HG03097 (cell line): ENCODE measurements around the gene PIK3R5.

Source experiments
- ATAC-seq: cut with Tn5 transposase; IDR thresholded peaks from one replicate; pipeline ENCODE4 v1.9.1; 2021; ENCODE audit not compliant: unreplicated experiment, low FRiP score

The PIK3R5 gene, protein sequence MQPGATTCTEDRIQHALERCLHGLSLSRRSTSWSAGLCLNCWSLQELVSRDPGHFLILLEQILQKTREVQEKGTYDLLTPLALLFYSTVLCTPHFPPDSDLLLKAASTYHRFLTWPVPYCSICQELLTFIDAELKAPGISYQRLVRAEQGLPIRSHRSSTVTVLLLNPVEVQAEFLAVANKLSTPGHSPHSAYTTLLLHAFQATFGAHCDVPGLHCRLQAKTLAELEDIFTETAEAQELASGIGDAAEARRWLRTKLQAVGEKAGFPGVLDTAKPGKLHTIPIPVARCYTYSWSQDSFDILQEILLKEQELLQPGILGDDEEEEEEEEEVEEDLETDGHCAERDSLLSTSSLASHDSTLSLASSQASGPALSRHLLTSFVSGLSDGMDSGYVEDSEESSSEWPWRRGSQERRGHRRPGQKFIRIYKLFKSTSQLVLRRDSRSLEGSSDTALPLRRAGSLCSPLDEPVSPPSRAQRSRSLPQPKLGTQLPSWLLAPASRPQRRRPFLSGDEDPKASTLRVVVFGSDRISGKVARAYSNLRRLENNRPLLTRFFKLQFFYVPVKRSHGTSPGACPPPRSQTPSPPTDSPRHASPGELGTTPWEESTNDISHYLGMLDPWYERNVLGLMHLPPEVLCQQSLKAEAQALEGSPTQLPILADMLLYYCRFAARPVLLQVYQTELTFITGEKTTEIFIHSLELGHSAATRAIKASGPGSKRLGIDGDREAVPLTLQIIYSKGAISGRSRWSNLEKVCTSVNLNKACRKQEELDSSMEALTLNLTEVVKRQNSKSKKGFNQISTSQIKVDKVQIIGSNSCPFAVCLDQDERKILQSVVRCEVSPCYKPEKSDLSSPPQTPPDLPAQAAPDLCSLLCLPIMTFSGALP

DNA sequence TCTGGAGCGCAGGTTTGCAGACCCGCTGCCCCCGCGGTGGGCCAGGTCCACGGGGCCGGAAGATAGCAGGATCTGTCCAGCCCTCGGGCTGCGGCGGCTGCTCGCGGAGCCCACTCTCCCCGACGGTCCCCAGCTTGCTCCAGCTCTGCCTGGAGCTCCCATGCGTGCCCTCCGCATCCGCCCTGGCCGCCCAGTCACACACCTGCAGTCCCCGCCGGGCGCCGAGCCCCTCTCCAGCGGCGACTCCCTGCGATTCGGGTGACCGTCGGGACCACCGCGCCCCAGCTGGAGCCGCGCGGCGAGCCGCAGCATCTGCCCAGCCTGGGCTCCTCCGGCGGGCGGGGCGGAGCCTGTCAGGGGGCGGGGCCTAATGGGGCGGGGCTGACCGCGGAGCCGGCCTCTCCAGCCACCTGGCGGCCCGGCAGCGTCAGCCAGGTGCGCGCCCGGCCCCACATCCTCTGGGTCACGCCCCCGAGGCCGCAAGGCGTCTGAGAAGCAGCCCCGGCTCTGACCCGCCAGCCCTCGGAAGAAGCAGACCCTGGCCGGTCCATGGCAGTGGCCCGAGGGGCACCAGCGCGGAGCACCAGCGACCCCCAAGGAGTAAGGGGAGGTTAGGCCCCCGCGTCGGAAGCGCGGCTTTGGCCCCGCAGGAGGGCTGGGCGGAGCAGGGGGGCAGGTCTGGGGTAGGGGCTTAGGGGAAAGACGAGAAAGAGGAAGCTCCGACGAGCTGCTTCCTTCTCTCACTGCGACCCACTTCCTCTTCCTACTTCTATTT is at the start of gene PIK3R5:
Gene PIK3R5 (minus strand): TSS at position 314 of the 775 bp plus-strand sequence. CDS start 54,213 bp downstream, outside the sequence.
- peak; percentile 45 for ATAC-seq

DNA sequence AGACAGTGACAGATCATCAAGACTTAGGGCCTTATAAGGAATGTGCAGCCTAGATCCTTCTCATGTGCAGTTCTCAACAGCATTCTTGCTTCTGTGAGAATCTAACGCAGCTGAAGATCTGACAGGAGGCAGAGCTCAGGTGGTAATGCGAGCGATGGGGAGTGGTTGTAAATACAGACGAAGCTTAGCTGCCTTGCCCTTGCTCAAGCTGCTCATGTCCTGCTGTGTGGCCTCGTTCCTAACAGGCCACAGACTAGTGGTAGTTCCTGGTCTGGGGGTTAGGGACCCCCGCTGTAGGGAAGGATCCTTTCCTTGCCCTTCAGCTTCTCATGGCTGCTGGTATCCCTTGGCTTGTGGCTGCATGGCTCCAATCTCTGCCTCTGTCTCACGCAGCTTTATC is 45.5 kb upstream of the PIK3R5 start:
- no peak for ATAC-seq

DNA sequence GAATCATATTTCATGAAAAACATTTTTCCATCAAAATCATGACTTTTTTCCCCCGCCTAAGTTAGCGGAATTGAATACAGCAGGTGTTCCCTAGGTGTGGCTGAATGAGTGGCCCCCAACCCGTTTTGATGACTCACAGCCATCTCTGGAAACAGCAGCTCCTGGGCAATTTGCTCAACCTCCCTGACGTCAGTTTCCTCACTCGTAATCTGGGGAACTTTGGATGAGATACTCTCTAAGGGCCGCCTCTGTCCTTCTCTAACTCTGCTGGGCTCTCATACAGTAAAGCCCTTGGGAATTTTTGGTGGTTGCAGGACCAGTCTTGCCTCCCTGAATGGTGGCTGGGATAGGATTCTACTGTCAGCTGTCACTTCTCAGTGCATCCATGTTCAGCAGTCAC is 44.2 kb upstream of the PIK3R5 start:
- no peak for ATAC-seq

DNA sequence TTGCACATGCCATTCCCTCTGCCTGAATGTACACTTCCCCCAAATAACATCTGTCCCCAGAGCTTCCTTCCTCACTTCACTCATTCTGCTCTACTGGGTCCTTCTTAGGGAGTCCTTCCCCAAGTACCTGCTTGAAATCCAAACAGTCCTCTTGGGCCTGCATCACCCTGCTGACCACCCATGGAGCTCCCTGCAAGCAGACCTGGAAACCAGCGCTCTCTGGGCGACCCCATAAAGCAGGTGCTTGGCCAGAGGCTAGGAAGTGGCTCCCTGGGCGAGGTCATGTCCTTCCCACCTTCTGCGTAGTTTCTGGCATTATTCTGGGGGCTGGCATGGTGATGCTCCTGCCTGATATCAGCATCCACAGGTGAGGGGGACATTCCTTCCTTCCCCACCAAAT is 43.6 kb upstream of the PIK3R5 start:
- ATAC-seq: no peak

DNA sequence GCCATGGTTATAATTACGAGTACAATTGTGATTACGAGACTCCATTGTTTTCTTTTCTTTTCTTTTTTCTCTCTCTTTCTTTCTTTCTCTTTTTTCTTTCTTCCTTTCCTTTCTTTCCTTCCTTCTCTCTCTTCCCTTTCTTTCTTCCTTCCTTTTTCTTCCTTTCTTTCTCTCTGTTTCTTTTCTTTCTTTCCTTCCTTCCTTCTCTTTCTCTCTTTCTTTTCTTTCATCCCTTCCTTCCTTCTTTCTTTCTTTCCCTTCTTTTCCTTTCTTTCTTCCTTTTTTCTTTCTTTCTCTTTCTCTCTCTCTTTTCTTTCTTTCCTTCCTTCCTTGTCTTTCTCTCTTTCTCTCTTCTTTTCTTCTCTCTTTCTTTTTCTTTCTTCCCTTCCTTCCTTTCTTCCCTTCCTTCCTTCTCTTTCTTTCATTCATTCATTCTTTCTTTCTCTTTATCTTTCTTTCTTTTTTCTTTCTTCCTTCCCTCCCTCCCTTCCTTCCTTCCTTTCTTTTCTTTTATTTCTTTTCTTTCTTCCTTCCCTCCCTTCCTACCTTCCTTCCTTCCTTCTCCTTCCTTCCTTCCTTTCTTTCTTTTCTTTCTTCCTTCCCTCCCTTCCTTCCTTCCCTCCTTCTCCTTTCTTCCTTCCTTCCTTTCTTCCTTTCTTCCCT is 41.7 kb upstream of the PIK3R5 start:
- no peak for ATAC-seq

DNA sequence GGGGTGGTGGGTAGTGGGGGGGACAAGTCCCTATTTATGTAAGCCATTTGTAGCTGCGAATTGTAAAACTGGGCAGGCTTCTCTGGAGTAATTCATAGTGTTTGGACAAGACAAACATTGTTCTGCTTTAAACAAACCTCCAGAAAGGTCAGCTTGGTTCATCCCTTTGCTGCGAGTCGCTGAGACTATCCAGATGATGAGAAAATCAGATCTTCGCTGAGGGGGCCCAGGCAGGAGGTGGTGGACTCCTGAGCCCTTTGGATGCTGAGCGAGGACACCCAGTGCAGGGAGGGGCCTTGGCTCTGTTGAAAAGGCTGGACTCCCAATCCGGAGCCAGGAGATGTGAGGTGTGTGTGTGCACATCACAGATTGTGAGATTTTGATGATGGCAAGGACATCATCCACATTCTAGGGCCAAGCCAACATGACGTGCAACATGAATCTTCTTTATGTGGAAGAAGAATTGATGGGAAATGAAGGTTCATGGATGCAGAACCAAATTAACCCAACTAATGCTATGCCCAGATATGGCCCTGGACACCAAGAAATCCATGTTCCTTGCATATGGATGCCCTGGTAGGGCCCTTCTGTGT is 40.8 kb upstream of the PIK3R5 start:
- no peak for ATAC-seq

DNA sequence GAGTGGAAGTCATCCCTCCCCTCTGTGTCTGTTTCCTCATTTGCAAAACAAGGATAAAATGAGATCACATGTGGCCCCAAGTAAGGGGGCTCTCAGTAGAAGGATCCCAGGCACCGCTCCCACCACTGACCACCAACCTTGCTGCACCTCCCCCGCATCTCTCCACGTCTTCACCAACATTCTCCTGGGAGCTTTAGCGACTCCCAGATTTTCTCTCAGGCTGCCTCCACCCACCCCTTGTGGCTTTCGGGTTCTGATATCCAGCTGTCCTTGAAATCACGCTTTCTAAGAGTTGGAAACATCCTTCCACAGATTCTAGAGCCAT is 39.4 kb upstream of the PIK3R5 start:
- ATAC-seq: no peak

DNA sequence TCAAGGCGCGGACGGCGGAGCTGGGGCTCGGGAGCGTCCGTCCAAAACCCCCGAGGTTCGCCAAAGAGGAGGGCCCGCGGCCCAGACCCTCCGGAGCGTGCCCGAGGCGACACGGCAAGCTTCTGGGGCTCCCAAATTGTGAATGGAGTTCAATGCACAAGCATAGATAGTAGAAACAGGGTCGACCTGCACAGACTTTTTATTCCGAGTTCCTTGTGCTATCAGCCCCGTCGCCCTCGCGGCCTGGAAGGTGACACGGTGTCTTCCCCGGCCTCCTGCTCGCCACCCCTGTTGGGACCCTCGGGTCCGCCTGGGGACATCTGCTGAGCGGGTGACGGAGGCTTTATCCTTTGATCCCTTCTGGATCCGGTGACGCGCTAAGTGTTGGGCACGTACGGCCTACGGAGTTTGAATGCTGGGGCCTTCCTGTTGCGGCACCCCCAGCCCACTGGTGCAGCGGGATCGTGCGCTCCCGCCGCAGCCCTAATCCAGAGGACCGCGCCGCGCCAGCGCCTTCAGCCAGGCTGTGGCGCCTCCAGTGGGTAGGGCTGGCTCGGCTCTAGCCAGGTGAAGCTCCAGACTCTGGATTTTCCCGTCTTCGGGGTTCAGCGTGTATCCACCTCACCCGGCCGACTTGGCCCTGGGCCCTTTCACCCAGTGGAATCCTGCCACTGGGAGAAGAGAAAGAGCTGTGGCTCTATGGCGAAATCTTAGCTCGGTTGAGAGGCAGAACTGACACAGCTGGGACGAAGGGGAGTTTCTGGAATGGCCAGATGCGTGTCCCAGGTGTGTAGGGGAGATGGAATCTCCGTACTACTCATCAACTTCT is 38.8 kb upstream of the PIK3R5 start:
- ATAC-seq: no peak

DNA sequence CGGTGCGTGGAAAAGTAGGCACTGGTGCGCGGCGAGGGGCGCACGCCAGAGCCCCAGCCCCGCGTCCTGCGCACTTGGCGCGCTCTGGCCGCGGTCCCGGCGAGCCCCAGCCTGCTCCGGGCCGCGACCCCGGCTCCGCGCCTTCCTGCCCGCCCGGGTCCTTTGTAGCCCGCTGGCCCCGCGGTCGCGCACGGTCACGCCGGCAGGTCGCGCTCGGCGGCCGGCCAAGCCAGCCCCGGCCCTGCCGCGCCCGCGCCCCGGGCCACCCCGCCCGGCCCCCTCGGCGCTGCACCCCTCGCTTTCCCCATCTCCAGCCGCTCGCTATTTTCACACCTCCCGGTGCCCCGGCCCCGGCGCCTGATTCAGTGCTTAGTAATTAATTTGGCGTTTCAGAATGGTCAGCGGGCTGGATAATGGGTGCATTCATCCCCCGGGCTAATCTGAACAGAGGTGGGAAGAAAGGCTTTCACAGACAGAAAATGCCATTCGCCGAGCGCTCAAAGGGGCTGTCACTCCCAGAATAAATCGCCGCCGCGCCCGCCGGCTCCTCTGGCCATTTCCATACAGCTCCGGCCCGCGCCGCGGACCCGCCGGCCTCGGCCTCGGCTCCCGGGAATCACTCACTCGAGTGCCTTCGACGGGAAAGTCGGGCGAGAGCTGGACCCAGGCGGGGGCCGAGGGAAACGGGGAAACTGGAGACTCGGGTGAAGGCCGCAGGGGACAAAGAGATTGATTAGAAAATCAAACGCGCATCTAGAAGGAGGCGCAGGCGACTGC is 38.0 kb upstream of the PIK3R5 start:
- no peak for ATAC-seq

DNA sequence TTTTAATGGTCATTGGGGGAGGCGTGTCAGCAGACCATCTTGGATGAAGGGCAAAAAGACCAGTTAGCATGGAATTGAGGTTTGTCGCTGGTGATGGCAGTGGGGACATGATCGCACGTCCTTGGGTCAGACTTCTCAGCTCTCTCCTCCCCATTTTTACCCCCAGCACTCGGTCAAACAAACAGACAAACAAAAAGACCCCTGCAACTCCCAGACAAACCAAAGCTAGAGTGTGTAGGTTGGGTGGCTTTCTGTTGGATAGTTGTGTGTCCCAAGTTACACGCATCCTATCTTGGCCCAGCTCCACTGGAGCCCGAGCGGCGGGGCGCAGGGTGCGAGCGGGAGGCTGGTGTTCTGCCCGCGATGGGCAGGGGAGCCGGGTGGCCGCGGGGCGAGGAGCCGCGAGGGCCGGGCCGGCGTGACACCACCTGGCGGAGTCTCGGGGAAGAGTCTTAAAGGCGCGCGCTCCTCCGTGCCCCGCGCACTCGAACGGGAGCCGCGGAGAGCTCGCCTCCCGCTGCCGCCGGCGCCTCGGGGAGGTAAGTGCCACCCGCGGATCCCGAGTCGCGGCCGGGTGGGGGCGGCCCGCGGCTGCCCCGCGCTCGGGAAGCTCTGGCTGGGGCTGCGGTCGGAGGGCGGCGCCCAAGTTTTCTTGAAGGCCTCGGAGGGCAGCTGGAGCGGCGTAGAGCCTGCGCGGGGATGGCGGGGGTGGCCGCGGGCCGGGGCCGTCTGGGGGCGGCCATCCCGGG is 37.3 kb upstream of the PIK3R5 start:
- ATAC-seq: no peak

DNA sequence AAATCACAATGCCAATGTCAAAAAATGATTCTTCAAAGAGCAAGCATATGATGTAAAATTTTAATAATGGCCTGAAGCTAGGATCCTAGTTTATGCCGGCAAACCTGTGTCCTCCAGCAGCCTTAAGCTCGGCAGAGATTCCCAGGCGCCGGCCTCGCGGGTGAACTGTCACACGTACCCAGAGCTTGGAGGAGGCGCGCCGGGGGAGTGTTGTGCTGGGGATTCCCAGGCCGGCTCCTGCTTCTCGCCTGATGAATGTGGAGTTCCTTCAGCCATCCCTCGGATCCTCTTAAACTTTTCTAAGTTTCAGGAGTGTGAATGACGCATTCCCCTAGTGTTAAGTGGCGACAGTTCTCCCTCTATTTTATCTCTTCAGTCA is 36.7 kb upstream of the PIK3R5 start:
- ATAC-seq: no peak

DNA sequence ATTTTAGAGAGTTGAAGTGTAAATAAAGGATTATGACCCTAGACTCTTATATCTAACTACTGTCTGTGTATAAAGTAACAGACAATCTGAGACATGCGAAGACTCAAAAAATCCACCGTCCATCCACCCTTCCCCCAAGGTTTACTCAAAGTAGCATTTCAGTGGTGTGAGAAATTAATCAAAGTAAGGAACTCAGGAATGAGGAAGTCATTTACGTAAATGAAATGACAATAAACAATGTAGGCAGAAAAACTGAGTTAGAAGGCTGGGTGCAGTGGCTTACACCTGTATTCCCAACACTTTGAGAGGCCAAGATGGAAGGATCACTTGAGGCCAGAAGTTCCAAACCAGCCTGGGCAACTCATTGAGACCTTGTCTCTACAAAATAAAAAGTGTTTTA is 36.1 kb upstream of the PIK3R5 start:
- ATAC-seq: no peak

DNA sequence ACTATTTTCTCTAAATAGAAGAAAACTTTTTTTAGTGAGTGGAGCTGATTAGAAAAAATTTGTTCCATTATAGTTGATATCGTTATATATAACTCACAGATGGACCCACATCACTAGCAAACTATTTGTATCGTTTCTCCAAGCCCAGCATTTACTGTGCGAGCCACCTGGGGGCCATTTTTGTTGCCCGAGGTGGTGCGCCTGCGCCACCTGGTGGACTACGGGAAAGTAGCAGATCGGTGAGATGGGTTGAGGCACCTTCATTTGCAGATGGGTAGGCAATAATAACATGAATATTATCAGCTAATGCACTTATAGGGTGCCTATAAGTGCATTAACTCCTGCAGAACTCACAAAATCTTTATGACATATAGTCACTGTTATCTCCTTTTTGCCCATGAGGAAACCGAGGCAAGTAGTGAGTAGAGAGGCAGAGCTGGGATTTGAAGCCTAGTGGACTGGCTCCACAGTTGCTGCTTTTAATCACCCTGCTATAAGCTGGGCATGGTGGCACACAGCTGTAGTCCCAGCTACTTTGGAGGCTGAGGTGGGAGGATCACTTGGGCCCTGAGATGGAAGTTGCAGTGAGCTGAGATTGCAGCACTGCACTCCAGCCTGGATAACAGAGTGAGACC is 32.6 kb upstream of the PIK3R5 start:
- ATAC-seq: no peak

DNA sequence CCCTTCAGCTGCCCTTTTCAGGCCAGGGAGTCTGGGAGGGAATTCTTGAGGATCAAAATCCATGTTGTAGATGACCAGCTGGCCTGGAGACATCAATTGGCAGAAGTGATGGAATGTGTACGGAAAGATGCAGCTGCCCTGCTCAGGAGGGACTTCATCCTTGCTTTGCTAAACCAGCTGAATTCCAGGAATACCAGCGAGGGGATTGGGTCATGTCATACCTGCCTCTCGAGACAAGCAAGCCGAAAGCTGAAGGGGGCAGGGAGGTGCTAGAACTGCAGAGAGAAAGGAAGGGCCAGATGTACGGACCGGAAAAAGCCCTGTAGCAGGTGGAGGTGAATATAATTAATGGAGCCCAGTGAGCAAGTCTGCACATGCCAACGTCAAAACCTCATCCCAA is 30.2 kb upstream of the PIK3R5 start:
- ATAC-seq: no peak

DNA sequence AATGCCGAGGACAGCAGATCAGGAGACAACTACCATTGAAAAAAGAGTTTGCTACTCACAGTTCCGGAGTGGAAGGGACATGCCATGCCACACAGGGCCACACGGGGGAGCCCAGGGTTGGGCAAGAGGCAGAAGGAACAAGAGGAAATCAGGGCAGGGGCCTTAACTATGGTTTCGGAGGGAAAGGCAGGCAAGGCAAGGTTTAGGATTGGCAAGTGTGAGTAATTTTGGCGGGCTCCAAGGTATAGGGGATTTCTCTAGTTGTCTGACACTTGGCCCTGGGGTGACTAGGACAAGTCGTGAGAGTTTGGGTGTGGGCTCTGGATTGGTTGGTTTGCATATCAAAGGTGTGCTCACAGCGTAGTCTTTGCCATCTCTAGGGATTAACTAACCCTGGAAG is 28.8 kb upstream of the PIK3R5 start:
- ATAC-seq: no peak

DNA sequence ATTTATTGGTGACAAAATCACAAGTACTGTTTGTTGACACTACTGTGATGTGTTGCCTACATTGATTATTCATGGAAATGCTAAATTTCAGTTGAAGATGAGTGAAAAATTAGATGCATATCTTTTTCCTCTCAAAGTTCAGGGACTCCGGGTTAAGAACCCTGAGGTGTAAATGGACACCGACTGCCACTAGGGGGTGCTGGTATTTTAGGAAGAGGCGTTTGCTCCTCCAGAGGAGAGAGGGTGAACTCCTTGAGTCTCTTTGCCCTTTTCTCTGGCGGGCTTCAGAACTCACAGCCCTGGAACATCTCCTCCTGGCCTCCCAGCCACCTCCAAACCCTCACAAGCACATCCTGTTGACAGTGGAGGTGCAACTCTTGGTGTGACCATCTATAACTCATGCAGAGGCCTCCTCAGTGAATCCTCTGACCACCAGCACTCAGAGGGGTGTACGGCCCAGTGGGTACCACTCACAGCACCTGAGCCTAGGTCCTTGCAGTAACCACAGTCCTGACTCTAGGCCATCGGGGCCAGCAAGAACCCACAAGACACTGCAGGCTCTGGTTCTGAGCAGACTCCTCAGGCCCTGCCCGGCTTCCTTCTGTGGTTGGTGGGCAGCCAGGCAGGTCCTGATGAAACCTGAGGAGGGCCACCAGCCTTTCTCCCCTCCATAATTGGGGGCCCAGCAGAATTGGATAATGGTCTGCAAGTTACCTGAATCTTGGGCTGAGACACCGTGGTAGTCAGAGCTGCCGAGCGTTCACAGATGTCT is 26.2 kb upstream of the PIK3R5 start:
- no peak for ATAC-seq
